Islet precursor cell (in vitro differentiated cells): ENCODE results near the gene LSM2.

Experiments used
- DNase-seq: peaks from one replicate; pipeline ENCODE4 v3.0.0-alpha.2; 2018

The LSM2 gene

DNA sequence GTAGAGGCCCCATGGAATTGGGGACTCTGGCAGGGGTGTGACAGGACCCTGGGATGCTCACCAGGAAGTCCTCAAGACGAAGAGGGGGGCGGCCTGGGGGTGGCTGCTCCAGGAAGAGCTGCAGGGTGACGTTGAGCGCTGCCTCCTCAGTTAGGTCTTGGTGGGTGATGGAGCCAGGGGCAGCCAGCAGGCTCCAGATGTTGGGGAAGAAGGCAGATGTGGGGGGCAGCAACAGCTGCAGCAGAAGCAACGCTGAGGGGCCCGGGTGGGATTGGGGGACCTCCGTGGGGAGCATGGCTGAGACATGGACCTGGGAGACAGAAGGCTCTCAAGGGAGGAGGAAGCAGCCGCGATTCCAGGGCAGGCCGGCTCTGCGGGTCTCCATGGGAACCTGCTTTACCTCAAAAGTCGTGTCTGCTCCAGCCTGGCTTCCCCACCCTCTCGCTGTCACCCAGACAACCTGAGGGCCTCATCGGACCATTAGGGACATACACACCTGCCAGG, 30.2 kb downstream of the LSM2 start:
- DNase-seq, result no peak

GRCh38 chr6:31775633-31776484, 30.9 kb downstream of the LSM2 start:
- DNase-seq, result no peak

DNA sequence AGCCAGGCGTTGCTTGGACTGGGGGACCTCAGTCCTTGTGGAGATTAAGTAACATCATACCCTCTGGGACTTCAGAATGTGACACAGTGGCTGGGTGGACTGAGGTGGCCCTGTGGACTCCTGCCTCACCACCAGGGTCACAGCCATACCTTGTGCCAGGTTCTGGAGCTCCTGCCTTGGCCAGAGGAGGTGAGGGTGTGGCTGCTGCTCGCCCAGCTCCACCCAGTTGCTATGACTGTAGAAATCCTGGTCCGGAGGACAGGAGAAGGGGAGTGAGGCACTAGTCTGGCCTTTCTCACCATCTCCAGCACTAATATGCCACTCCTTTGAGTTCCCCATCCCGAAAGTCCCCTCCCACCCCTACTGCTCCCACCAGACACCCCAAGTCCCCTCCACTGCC, 31.6 kb downstream of the LSM2 start:
- no peak for DNase-seq

DNA sequence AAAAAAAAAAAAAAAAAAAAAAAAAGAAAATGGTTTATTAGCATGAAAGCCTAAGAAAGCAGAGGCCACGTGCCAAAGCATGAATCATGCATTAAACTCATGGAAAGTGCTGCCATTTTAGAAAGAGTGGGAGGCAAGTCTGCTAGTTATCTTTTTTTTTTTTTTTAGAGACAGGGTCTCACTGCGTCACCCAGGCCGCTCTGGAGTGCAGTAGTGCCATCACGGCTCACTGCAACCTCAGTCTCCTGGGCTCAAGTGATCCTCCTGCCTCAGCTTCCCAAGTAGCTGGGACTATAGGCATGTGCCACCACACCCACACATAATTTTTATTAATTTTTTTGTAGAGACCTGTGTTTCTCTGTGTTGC, 34.8 kb downstream of the LSM2 start:
- DNase-seq, result no peak

DNA sequence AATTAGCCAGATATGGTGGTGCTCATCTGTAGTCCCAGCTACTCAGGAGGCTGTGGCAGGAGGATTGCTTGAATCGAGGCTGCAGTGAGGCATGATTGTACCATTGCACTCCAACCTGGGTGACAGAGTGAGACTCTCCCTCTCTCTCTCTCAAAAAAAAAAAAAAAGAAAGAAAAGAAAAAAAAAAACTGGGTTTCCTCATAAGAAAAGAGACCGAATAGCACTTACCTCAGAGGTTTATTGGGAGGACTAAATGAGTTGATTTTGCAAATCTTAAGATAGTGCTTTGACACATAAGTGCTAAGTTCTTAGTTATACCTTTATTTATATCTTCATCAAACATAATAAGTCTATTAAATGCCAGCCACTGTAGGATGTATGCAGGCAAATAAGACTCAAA, 35.9 kb downstream of the LSM2 start:
- DNase-seq, result no peak

GRCh38 chr6:31769684-31770371, 36.9 kb downstream of the LSM2 start:
- peak; percentile 87 for DNase-seq

- no peak for DNase-seq
Observed at GRCh38 chr6:31768363-31769257, 38.2 kb downstream of the LSM2 start.

- no peak for DNase-seq
Observed at GRCh38 chr6:31767096-31767645, 39.6 kb downstream of the LSM2 start.

- peak; percentile 76 for DNase-seq
Observed at GRCh38 chr6:31765910-31766794, 40.6 kb downstream of the LSM2 start.

- no peak for DNase-seq
Observed at GRCh38 chr6:31765559-31765909, 41.2 kb downstream of the LSM2 start.

DNA sequence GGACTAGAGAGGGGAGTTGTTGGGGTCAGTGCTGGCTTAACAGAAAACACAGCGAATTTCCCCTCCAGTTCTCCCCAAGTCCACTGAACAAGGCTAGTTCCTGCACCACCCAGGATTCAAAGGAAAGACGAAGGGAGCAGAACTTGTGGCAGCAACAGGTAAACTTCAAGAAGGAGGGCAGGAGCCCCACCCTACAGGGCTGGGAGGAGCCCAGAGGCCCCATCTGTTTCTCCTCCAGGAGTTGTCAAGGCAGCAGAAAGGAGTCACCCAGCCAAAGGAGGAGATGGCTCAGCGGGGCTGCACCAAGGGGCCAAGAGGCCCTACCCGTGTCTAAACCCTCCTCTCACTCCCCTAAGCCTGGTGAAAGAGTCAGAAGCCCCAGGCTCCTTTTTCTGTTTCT, 42.6 kb downstream of the LSM2 start:
- DNase-seq, result no peak

GRCh38 chr6:31763619-31763940, 43.2 kb downstream of the LSM2 start:
- DNase-seq, result no peak

DNA sequence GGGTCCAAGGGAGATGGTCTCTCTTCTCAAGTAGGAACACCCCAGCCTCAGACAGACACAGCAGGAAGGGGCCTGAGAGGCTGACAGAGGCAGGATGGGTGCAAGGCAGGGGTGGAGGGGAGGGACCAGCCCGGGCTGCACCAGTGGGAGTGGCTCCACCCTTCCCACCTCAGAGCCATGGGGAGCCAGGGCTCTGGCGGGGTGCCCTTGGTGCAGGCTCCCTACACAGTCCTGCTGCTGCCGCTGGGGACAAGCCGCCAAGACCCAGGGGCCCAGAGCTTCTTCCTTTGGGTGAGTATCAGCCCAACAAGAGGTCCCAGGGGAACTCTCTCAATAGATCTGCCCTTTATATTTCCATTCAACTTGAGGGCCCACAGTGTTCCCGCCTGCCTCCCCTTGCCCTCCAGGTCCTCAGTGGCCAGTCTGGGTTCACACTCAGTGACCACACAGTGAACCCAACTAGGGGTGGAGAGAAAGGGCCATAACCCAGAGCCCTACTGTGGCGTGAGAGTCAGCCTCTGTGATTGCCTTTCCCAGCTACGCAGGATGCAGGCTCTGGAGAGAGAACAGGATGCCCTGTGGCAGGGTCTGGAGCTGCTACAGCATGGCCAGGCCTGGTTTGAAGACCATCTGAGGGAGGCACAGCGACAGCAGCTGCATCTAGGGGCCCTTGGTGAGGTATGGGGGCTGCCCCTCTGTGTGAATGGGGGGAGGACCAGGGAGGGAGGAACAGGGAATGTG, 43.7 kb downstream of the LSM2 start:
- DNase-seq, result no peak

DNA sequence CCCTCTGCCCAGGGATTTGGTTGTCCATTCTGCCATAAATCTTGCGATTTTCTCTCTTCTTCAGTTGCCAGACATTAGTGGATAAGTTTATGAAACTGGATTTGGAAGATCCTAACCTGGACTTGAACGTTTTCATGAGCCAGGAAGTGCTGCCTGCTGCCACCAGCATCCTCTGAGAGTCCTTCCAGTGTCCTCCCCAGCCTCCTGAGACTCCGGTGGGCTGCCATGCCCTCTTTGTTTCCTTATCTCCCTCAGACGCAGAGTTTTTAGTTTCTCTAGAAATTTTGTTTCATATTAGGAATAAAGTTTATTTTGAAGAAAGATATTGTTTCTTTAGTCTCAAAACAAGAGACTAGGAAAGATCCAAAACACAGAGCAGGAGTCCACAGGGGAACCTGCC, 44.4 kb downstream of the LSM2 start, which contains the start of gene SAPCD1:
Gene SAPCD1 (plus strand): TSS at position 301 of the 400 bp plus-strand sequence. CDS start 399 bp downstream, outside the sequence.
- no peak for DNase-seq

GRCh38 chr6:31761343-31761742, 45.4 kb downstream of the LSM2 start:
- DNase-seq, result no peak

GRCh38 chr6:31760790-31761189, 46.0 kb downstream of the LSM2 start:
- no peak for DNase-seq

- no peak for DNase-seq
Observed at GRCh38 chr6:31758281-31758680, 48.5 kb downstream of the LSM2 start.

- no peak for DNase-seq
Observed at GRCh38 chr6:31752739-31753319, 53.9 kb downstream of the LSM2 start.

DNA sequence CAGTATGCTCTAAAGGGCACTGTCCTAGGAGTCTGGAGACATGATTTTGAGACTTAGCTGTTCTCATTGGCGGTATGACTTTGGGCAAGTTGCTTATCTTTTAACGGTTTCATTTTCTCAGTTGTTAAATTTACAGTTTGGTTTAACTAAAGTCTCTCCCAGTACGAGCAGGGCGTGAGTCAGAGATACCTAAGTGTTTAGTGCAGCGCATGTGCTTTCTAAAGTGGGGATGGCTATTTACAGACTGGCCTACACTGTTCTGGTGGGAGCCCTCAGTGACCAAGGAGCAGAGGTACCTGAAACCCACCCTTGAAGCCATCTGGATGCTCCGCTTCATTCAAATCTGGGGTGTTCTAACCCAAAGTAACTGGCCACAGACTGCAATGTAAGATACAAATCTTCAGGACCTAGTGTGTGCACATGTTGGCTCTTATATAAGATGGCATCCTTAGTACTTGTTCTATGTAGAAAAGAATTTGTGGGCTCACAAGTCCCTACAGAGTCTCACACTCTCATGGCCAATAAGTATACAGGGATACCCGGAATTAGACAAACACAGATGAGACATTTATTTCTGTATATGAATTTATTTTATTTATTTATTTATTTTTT, 56.2 kb downstream of the LSM2 start:
- no peak for DNase-seq

DNA sequence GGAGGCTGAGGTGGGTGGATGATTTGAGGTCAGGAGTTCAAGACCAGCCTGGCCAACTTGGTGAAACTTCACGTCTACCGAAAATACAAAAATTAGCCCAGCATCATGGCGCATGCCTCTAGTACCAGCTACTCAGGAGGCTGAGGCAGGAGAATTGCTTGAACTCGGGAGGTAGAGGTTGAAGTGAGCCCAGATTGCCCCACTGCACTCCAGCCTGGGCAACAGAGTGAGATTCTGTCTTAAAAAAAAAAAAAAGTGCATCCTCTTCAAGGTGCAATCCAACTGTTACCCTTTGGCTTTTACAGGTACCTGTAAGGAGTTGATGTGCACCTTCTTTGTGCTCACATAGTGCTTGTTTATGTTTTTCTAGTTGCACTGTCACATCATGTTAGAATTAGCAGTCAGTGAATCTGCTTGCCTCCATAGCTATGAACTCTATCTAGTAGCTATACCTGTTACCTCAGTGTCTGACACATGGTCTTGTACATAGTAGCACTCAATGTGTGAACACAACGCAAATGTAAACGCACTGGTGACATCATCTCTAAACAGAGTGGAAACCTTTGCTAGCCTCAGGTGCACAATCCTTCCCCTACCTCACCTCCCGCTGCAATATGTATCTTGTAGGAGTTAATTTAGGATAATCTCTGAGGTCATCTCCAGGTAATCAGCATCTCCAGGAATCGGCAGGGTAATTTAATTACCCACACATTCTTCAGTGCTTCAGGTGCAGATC, 57.3 kb downstream of the LSM2 start:
- no peak for DNase-seq
